Right atrium auricular region (tissue), 2 donors: ENCODE results near the gene SIRPA. TPM values are rescaled to one million over a fixed set of nuclear protein-coding genes. Genes with fewer than 3 reads are reported as not detected.
A peak's percentile ranks its signal among the peaks of the same experiment; 100 is the strongest.

Source experiments
- DNase-seq: peaks from one replicate; pipeline ENCODE4 v3.0.0-alpha.2; 2019; ENCODE audit warnings: low spot score
- H3K27ac ChIP-seq, 2 donors: fragments of 200-600 bp; sonication (generic); 1 replicate in 1 of 2; 2 replicates in 1 of 2; pipeline ENCODE4 v1.5.1; 2016 to 2019
- H3K27me3 ChIP-seq, 2 donors: fragments of 200-600 bp; sonication (generic); one replicate each; pipeline versions ENCODE4 v1.5.1 to v1.6.0; 2017 to 2019
- H3K36me3 ChIP-seq: fragments of 200-600 bp; sonication (generic); one replicate; pipeline ENCODE4 v1.5.1; 2016
- H3K4me1 ChIP-seq, 2 donors: fragments of 200-600 bp; sonication (generic); one replicate each; pipeline versions ENCODE4 v1.5.1 to v1.6.0; 2017 to 2019
- H3K4me3 ChIP-seq, 2 donors: fragments of 200-600 bp; sonication (generic); 1 replicate in 1 of 2; 2 replicates in 1 of 2; pipeline ENCODE4 v1.5.1; 2017 to 2019; ENCODE audit warnings: mild to moderate bottlenecking in 1 of 2, moderate library complexity in 1 of 2
- H3K9me3 ChIP-seq, 2 donors: fragments of 200-600 bp; sonication (generic); one replicate each; pipeline ENCODE4 v1.5.1; 2019
- total RNA-seq, 2 donors: library from RNA; depleted of rRNA; stranded (reverse); fragments of >200 nt; gene quantifications; one replicate each; pipeline ENCODE4 v1.1.0, GENCODE V29; 2016
- TF ChIP-seq, protein P1 (sequence below), 2 donors: fragments of 200-600 bp; sonication (generic); IDR thresholded peaks; one replicate each; pipeline ENCODE4 v1.5.1; 2019; ENCODE audit warnings: antibody characterized with exemption in 2 of 2

The SIRPA gene
- total RNA-seq, 2 donors from 2014 or later = 32.4 to 58.5 TPM

DNA sequence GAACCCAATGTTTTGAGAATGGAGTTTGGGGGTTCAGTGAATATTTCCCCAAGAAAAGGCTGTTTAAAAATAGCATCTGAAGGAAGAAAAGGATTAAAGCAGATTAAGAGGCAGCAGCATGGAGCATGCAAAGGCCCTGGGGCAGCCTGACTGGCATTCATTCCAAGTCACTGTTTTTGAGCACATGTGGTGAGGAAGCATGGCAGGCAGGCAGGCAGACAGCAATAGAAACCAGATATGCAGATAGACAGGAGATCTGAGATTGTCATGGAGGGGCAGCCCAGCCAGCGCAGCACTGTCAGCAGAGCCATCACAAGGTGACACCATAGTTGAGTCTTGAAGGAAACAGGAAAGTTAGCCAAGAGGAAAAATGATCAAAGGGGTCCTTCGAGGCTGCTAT is 37.8 kb downstream of the SIRPA start:
- H3K27ac ChIP-seq = peak overlapping the region; percentile 82 to 84
- DNase-seq = no peak
- TF ChIP-seq, protein P1, sequence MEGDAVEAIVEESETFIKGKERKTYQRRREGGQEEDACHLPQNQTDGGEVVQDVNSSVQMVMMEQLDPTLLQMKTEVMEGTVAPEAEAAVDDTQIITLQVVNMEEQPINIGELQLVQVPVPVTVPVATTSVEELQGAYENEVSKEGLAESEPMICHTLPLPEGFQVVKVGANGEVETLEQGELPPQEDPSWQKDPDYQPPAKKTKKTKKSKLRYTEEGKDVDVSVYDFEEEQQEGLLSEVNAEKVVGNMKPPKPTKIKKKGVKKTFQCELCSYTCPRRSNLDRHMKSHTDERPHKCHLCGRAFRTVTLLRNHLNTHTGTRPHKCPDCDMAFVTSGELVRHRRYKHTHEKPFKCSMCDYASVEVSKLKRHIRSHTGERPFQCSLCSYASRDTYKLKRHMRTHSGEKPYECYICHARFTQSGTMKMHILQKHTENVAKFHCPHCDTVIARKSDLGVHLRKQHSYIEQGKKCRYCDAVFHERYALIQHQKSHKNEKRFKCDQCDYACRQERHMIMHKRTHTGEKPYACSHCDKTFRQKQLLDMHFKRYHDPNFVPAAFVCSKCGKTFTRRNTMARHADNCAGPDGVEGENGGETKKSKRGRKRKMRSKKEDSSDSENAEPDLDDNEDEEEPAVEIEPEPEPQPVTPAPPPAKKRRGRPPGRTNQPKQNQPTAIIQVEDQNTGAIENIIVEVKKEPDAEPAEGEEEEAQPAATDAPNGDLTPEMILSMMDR (IDR thresholded peaks at IDR 0.05) = no peak
- no peak overlapping the region for H3K4me3 ChIP-seq
- peaks cover 0 to 52% of the 10 kb centered on the region in 2 donors for H3K4me1 ChIP-seq
- H3K9me3 ChIP-seq = no peaks in the 10 kb centered on the region
- peaks cover 5% of the 10 kb centered on the region for H3K36me3 ChIP-seq
- no peaks in the 10 kb centered on the region for H3K27me3 ChIP-seq

DNA sequence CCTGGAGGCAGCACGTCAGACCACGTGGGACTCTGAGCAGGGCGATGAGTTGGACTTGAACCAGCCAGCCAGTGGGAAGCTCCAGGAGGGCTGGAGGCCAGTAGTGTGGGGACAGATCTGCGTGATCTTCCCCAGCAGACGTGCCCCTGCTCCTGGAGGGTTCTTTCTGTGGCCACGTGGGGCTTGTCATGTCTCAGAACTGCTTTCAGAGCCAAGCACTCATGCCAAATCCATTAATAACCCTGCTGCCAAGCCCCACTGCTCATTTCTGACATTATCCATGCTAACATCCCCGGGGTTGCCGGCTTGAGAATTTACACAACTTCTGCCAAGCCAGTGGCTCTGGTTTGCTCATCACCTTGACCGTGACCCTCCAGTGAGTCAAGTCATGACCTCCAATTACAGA is 38.3 kb downstream of the SIRPA start:
- peak overlapping the region; percentile 82 to 84 for H3K27ac ChIP-seq
- H3K4me1 ChIP-seq = peaks cover 0 to 48% of the 10 kb centered on the region in 2 donors

DNA sequence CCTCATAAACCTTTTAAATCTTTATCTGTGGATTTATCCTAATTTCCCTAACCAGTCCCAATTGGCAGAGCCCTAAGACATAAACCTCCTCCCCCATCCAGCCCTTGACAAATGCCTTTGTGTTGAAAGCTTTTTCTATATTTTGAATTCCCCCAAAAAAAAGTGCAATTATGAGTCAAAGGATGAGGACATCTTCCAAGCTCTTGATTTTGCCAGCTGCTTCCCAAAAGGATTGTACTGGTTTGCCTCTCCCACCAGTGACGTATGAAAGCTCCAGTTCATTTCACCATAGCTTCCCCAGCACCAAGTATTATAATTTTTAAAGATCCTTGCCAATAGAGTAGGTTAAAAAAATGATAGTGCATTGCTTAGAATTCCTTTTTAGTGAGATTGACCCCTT is 38.9 kb downstream of the SIRPA start:
- Histone ChIP-seq H3K4me1 (peaks cover 0 to 41% of the 10 kb centered on the region in 2 donors), H3K4me3 (no peak overlapping the region), H3K27me3 (no peaks in the 10 kb centered on the region), H3K36me3 (peaks cover 7% of the 10 kb centered on the region), H3K27ac (peak overlapping the region; percentile 82 to 84), H3K9me3 (no peaks in the 10 kb centered on the region)
- TF ChIP-seq, protein P1 (IDR thresholded peaks at IDR 0.05) = no peak
- no peak for DNase-seq

More for the DNA sequence above, 38.3 kb downstream of the SIRPA start:
- Histone ChIP-seq H3K4me3 (no peak overlapping the region), H3K27me3 (no peaks in the 10 kb centered on the region), H3K9me3 (no peaks in the 10 kb centered on the region), H3K36me3 (peaks cover 5% of the 10 kb centered on the region)
- TF ChIP-seq, protein P1 (IDR thresholded peaks at IDR 0.05) = no peak
- peak; percentile 87 for DNase-seq

DNA sequence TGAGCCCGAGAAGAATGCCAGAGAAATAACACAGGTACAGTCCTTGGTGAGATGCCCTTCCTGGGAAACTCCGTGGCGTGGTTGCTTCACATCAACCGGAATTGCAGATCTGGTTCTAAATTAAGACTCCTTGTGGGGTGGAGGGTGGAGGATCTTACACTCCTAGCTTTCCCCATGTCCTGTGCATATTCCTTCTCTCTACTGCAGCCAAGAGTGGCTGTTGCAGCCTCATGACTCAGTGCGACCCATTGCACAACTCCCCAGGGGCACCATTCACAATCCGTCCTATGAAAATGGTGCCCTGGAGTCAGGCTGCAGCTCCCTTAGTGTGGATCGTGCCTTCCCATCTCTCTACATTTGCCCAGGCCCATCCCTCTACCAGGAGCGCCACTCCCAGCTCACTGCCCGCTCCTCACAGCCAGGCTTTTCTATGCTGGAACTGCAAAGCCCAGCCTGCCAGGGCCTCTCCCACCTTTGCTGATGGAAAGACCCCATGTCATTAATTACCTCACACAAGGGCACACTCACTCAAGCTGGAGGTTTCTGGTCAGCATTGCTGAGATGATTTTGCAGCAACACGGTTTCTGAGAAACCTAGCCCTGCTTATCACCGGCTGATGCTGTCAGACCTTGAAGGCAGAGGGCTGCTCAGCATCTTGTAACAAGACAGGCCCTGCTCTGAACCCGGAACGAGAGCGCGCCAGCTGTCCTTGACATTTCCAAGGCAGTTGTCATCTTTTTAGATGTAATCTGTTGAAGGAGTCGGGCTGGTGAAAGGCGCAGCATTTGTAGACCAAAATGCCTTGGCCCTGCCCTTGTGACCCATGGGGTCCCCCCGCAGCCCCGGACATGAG is 39.7 kb downstream of the SIRPA start:
- peaks cover 7% of the 10 kb centered on the region for H3K36me3 ChIP-seq
- TF ChIP-seq, protein P1 (IDR thresholded peaks at IDR 0.05) = no peak
- no peaks in the 10 kb centered on the region for H3K27me3 ChIP-seq
- peak; percentile 96 for DNase-seq
- H3K4me3 ChIP-seq = no peak overlapping the region
- H3K27ac ChIP-seq = peak overlapping the region; percentile 82 to 84
- H3K9me3 ChIP-seq = no peaks in the 10 kb centered on the region
- H3K4me1 ChIP-seq = peaks cover 0 to 34% of the 10 kb centered on the region in 2 donors

DNA sequence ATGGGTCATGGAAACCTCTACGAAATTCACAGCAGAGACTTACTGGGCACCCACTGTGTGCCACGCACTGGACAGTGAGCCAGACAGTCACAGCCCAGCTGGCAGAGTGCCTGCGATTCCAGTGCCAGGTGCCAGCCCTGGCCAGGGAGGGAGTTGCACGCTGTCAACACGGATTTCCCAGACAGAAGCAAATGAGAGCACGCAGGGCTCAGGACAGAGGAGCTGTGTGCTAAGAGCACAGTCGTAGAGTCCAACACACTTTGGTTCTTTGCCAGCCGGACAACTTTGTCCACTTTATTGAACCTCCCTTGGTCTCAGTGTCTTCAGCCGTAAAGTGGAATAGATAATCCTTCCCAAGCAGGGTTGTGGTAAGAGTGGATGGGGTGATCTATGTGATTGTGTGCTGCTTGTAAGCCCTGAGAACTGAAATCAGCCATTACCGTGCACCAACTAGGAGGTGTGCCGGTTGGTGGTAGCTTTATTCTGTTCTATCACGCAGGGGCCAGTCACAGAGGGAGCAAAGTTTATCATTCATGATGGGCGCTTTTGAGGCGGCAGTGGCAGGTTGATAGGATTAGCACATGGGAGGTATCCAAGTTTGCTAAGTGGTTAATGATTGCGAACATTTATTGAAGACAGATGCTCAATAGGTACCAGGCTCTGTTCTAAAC is 40.6 kb downstream of the SIRPA start:
- no peak overlapping the region for H3K4me3 ChIP-seq
- peak; percentile 73 for DNase-seq
- TF ChIP-seq, protein P1 (IDR thresholded peaks at IDR 0.05) = no peak
- peaks cover 0 to 30% of the 10 kb centered on the region in 2 donors for H3K4me1 ChIP-seq
- H3K27me3 ChIP-seq = no peaks in the 10 kb centered on the region
- H3K36me3 ChIP-seq = peaks cover 7% of the 10 kb centered on the region
- H3K27ac ChIP-seq = peak overlapping the region; percentile 82 to 84
- H3K9me3 ChIP-seq = no peaks in the 10 kb centered on the region
